GM12865 (cell line): ENCODE data around the gene TCEAL4.

Experiments used
- DNase-seq: peaks from one replicate; pipeline ENCODE4 v3.0.0; 2010; ENCODE audit warnings: low read depth
- H3K4me3 ChIP-seq: 2 replicates; pipeline ENCODE4 v1.5.1; 2011; ENCODE audit warnings: mild to moderate bottlenecking, low read depth, low read length, control low read depth
- CTCF ChIP-seq: IDR thresholded peaks from 2 replicates; pipeline ENCODE4 v1.5.1; 2011; ENCODE audit warnings: low read length, control low read depth, low read depth, inconsistent platforms; ENCODE audit not compliant: insufficient read depth; ENCODE audit errors: missing control alignments

TCEAL4 gene

DNA sequence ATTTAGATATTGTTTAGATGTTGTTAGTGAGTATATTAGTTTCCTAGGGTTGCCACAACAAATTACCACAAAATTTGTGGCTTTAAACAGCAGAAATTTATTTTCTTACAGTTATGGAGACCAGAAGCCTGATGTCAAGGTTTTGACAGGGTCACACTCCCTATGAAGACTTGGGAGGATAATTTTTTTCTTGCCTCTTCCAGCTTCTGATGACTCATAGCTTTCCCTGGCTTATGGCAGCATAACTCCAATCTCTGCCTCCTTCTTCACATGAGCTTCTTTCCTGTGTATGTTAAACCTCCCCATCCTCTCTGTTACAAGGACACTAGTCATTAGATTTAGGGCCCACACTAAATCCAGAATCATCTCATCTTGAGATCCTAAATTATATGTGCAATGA, 45.2 kb upstream of the TCEAL4 start:
- no peak for DNase-seq
- no peak for TF ChIP-seq CTCF
- no peak overlapping the region for H3K4me3 ChIP-seq

GRCh38 chrX:103549916-103550315, 35.4 kb upstream of the TCEAL4 start:
- no peak overlapping the region for H3K4me3 ChIP-seq
- DNase-seq, result no peak
- TF ChIP-seq CTCF, result no peak

DNA sequence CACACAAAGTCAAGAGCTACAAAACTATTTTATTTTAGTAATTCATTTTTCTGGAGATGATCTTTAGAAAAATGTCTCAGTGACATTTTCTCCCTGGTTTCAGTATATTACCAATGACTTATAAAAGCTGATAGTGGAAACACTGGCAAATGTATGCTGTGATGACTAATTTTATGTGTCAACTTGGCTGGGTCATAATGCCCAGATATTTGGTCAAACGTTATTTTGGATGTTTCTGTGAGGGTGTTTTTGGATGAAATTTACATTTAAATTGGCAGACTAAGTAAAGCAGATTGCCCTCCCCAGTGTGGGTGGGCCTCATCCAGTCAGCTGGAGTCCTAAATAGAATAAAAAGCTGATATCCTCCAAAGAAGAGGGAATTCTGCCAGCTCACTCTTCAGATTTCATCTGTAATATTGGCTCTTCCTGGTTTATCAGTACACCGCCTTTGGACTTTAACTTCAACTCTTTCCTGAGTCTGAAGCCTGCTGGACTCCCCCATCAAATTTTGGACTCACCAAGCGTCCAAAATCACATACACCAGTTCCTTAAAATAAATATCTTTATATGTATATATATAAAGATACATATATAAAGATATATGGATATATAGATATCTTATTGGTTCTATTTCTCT, 34.8 kb upstream of the TCEAL4 start:
- TF ChIP-seq CTCF, result no peak
- DNase-seq, result no peak

DNA sequence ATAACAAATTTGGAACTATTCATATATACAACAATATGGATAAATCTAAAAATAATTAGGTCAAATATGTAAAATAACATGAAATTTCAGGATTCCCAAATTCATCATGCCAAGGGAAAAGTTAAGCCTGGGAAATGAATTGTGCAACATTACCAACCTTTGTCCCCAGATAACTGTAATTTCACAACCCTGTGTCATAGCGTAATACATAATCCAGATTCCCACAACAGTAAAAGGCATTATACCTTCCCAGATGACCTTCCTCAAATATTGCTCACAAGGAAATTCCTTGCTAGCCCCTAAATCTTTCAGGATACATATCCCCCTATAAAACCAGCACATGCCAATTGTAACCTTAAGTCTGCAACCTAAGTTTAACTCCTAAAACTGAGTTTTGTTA, 33.1 kb upstream of the TCEAL4 start:
- no peak for DNase-seq
- H3K4me3 ChIP-seq, result no peak overlapping the region
- no peak for TF ChIP-seq CTCF

More for the DNA sequence above, 34.8 kb upstream of the TCEAL4 start:
- H3K4me3 ChIP-seq, result no peak overlapping the region

DNA sequence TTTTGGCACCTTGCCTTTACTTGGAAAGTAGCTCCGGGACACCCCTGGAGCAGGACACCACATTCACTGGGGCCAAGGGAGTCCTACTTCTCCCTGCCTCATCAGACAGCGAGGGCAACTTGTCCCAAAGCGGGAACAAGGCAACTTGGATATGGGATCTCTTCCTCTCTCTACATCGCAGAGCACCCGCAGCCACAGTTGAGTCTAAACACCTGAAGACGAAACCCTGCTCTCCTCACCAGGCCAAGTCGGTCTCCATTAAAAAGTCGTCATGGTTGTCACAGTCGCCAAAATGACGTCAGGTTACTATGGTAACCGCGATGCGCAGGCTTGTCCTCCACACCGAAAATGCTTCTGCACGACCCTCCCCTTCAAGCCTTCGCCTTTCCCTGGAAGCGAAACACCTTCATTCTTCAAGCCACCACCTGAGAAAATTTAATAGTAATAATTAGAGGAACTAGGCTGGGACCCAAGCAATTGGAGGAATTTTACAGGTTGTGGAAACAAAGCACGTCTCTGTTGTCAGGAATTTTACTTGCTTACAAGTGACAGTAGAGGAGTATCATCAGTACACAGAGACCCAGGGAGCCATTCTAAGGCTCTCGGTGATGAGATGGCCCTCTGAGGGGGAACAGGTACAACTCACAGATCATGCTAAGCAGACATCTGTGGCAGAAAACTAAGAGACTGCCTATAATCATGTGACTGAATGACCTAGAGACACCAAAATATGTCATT, 30.5 kb upstream of the TCEAL4 start:
- peak overlapping the region; percentile 68 for H3K4me3 ChIP-seq
- no peak for TF ChIP-seq CTCF
- peak; percentile 77 for DNase-seq

- DNase-seq, result no peak
- TF ChIP-seq CTCF, result no peak
- H3K4me3 ChIP-seq, result no peak overlapping the region
These were observed 28.2 kb upstream of the TCEAL4 start for GRCh38 chrX:103556963-103557612.
